ENCODE results near the gene ITK.

ITK gene

DNA sequence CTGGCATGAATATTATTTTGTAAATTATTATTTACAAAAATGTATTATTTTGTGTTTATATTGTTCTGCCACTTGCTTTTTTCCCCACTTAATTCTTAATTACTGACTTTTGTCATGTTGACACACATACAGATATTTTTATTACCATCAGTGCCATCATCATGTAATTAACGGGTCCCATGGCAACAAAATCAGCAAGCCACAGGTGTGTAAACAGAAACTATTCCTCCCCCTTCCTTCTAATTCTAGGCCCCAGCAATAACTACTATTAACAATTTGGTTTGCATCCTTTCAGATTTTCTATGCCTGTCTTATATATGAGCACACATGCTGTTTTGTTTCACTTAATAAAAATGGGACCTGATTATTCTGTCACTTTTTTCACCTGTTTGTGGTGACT, 114.6 kb downstream of the ITK start:
- H3K9ac ChIP-seq = no peak overlapping the region
- no peaks in the 10 kb centered on the region for H3K36me3 ChIP-seq (ENCODE audit: insufficient read depth)
- no peak overlapping the region for H3K4me3 ChIP-seq (IDR thresholded peaks at IDR 0.05; ENCODE audit: insufficient read depth, low read depth, low read length)
- H3K27ac ChIP-seq = no peak overlapping the region
- H3K4me1 ChIP-seq (ENCODE audit: low read depth, poor library complexity, severe bottlenecking) = no peaks in the 10 kb centered on the region
- no peak overlapping the region for H2AFZ ChIP-seq (ENCODE audit: low read depth)
- no peak overlapping the region for H3K4me2 ChIP-seq
- H4K20me1 ChIP-seq (ENCODE audit: insufficient read depth) = no peaks in the 10 kb centered on the region
- TF ChIP-seq, protein P1, sequence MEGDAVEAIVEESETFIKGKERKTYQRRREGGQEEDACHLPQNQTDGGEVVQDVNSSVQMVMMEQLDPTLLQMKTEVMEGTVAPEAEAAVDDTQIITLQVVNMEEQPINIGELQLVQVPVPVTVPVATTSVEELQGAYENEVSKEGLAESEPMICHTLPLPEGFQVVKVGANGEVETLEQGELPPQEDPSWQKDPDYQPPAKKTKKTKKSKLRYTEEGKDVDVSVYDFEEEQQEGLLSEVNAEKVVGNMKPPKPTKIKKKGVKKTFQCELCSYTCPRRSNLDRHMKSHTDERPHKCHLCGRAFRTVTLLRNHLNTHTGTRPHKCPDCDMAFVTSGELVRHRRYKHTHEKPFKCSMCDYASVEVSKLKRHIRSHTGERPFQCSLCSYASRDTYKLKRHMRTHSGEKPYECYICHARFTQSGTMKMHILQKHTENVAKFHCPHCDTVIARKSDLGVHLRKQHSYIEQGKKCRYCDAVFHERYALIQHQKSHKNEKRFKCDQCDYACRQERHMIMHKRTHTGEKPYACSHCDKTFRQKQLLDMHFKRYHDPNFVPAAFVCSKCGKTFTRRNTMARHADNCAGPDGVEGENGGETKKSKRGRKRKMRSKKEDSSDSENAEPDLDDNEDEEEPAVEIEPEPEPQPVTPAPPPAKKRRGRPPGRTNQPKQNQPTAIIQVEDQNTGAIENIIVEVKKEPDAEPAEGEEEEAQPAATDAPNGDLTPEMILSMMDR (conservative IDR thresholded peaks at IDR 0.05; ENCODE audit: low read depth, low read length) = no peak
- H3K27me3 ChIP-seq (ENCODE audit: insufficient read depth, low read depth) = no peaks in the 10 kb centered on the region
- H3K79me2 ChIP-seq (ENCODE audit: insufficient read depth, low read depth) = no peaks in the 10 kb centered on the region

DNA sequence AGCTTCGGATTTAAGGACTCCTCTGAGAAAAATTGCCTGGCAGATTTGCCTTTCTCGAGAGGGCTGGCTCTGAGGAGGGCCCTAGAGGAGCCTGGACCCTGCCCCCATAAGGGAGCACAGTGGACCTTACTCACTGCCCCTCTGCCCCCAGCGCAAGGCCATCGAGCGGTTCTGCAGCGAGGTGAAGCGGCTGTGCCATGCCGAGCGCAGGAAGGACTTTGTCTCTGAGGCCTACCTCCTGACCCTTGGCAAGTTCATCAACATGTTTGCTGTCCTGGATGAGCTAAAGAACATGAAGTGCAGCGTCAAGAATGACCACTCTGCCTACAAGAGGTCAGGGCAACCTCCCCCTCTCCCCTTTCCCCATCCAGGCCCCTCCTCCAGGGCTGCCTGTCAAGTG, 119.9 kb downstream of the ITK start:
- H3K4me2 ChIP-seq = no peak overlapping the region
- H3K36me3 ChIP-seq (ENCODE audit: insufficient read depth) = no peaks in the 10 kb centered on the region
- H3K4me3 ChIP-seq (IDR thresholded peaks at IDR 0.05; ENCODE audit: insufficient read depth, low read depth, low read length) = no peak overlapping the region
- TF ChIP-seq, protein P1 (conservative IDR thresholded peaks at IDR 0.05; ENCODE audit: low read depth, low read length) = no peak
- H4K20me1 ChIP-seq (ENCODE audit: insufficient read depth) = no peaks in the 10 kb centered on the region
- no peak overlapping the region for H3K27ac ChIP-seq
- no peak overlapping the region for H3K9ac ChIP-seq
- H3K27me3 ChIP-seq (ENCODE audit: insufficient read depth, low read depth) = no peaks in the 10 kb centered on the region
- no peak overlapping the region for H2AFZ ChIP-seq (ENCODE audit: low read depth)
- H3K79me2 ChIP-seq (ENCODE audit: insufficient read depth, low read depth) = no peaks in the 10 kb centered on the region
- H3K4me1 ChIP-seq (ENCODE audit: low read depth, poor library complexity, severe bottlenecking) = no peaks in the 10 kb centered on the region

DNA sequence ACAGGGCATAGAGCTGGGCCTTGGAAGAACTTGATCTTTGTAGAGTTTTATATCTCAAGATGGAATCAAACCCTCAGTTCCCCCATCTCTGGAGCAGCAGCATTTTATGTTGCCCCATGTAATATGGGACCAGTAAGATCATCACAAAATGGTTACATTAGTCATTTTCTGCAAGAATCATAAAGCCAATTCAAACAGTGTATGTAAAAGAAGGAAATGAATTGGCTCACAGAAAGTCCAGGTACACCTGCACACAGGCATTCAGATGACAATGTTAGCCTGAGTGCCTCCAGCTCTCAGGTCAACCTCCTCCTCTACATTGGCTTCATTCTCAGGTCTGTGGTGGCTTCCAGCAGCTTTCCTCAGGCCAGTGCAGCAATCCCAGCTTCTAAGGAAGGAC, 120.4 kb downstream of the ITK start:
- H3K4me3 ChIP-seq (IDR thresholded peaks at IDR 0.05; ENCODE audit: insufficient read depth, low read depth, low read length) = no peak overlapping the region
- no peaks in the 10 kb centered on the region for H3K27me3 ChIP-seq (ENCODE audit: insufficient read depth, low read depth)
- H3K27ac ChIP-seq = no peak overlapping the region
- no peak overlapping the region for H3K9ac ChIP-seq
- no peaks in the 10 kb centered on the region for H3K4me1 ChIP-seq (ENCODE audit: low read depth, poor library complexity, severe bottlenecking)
- no peaks in the 10 kb centered on the region for H3K36me3 ChIP-seq (ENCODE audit: insufficient read depth)
- TF ChIP-seq, protein P1 (conservative IDR thresholded peaks at IDR 0.05; ENCODE audit: low read depth, low read length) = no peak
- no peak overlapping the region for H3K4me2 ChIP-seq
- no peaks in the 10 kb centered on the region for H3K79me2 ChIP-seq (ENCODE audit: insufficient read depth, low read depth)
- no peak overlapping the region for H2AFZ ChIP-seq (ENCODE audit: low read depth)
- H4K20me1 ChIP-seq (ENCODE audit: insufficient read depth) = no peaks in the 10 kb centered on the region

DNA sequence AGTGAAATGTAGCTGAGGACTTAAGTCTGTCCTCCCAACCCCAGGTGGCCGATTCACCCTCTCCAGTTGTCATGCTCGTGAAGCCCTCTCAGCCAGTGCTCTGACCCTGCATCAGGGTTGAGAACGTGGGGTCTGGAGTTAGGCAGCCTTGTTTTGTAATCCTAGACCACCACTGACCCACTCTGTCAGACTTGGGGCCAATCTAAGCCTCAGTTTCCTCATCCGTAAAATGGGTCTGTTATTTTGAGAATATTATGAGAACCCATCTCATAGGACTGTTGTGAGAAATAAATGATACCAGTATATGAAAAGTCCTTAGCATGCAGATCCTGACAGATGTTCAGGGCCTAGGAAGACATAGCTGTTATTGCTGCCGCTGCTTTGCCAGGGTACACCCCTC, 122.4 kb downstream of the ITK start:
- H3K9ac ChIP-seq = no peak overlapping the region
- no peaks in the 10 kb centered on the region for H4K20me1 ChIP-seq (ENCODE audit: insufficient read depth)
- H3K36me3 ChIP-seq (ENCODE audit: insufficient read depth) = no peaks in the 10 kb centered on the region
- no peak overlapping the region for H3K27ac ChIP-seq
- no peak overlapping the region for H2AFZ ChIP-seq (ENCODE audit: low read depth)
- no peak overlapping the region for H3K4me3 ChIP-seq (IDR thresholded peaks at IDR 0.05; ENCODE audit: insufficient read depth, low read depth, low read length)
- H3K79me2 ChIP-seq (ENCODE audit: insufficient read depth, low read depth) = no peaks in the 10 kb centered on the region
- H3K4me1 ChIP-seq (ENCODE audit: low read depth, poor library complexity, severe bottlenecking) = no peaks in the 10 kb centered on the region
- H3K27me3 ChIP-seq (ENCODE audit: insufficient read depth, low read depth) = no peaks in the 10 kb centered on the region
- TF ChIP-seq, protein P1 (conservative IDR thresholded peaks at IDR 0.05; ENCODE audit: low read depth, low read length) = no peak
- no peak overlapping the region for H3K4me2 ChIP-seq
